Stimulated activated CD8-positive, alpha-beta memory T cell treated with anti-CD3 and anti-CD28 coated beads, Interleukin-4, amount 100 ng/mL, for 4 hours (primary cell): ENCODE measurements around the gene TMEM44.
"Not testable (repeated sequence)": the region's sequence is repeated elsewhere in the genome, so short reads cannot be mapped to it uniquely, and the experiment has no call there.

Source experiments
- DNase-seq, 2 donors: peaks; one replicate each; pipeline ENCODE4 v3.0.0-alpha.2; 2020; ENCODE audit warnings: low read depth in 2 of 2, low spot score in 1 of 2

Gene TMEM44

DNA sequence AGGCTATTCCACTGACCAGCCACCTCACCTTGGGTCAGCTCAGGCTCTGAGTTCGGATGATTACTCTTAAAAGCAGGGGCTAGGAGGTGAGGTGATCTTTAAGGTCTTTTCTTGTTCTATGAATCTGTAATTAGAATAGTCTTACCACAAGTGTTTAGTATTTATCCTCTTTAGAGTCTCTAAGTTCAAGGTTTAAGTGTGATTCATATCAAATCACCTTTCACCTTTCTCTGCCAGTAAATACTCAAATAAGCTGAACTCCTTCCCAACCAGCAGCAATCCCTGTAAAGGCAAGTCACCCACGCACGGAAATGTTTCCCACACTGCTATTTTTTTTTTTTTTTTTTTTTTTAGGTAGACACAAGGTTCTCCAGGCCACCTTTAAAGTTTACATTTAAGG, 14.5 kb upstream of the TMEM44 start:
- DNase-seq = no peak

DNA sequence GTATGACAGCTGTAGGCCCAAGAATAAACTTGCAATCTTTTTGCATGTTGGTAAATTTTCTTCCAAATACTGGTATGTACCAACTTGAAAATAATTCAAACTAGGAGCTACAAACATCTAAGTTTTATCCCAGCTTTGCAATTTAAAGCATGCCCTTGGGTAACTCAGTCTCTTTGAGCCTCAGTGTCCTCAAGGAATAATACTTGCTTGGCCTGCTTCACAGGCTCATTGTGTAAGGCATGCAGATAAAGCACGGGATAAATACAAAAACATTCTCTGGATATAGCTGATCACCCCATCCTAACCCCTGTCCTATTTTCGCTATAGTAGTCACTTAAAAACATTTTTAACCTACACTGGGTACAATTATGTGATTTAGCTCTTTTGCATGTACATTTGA, 9.6 kb upstream of the TMEM44 start:
- DNase-seq = no peak

DNA sequence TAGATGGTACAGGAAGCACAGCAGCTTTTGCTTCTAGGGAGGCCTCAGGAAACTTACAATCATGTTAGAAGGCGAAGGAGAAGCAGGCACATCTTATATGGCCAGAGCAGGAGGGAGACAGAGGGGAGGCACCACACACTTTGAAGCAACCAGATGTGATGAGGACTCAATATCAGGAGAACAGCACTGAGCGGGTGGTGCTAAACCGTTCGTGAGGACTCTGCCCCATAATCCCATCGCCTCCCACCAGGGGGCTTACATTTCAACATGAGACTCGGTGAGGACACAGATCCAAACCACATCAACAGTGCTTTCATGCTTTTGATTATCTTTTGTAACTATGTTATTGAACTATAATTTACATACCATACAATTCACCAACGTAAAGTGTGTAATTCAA, 7.6 kb upstream of the TMEM44 start:
- DNase-seq = peak in 1 of 2 donors; percentile 6

- DNase-seq = no peak
Observed at GRCh38 chr3:194638991-194639605, 5.9 kb upstream of the TMEM44 start.

DNA sequence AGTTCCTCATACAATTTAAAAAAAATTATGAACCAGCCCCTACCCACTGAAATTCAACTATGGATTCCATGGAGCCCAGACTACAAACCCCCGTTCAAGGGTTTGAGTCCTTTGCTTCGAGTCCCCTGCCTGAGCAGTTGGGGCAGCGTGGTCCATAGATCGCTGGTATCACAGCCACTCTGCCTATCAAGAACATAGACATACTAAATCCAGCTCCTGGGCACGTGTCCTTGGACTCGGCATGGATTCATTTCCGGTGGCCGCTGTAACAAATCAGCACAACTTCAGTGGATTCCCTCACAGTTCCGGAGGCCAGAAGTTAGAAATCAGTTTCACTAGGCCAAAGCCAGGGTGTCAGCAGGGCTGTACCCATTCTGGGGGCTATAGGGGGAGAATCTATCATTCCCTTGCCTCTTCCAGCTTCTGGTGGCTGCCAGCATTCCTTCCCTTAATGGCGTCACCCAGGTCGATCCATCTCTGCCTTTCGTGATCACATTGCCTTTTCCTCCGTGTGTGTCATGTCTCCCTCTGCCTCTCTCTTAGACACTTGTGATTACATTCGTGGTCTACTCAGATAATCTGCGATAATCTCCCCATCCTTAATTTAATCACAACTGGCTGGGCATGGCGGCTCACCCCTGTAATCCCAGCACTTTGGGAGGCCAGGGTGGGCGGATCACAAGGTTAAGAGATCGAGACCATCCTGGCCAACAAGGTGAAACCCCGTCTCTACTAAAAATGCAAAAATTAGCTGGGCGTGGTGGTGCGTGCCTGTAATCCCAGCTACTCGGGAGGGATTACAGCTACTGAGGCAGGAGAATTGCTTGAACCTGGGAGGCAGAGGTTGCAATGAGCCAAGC, 4.6 kb upstream of the TMEM44 start:
- no peak for DNase-seq

DNA sequence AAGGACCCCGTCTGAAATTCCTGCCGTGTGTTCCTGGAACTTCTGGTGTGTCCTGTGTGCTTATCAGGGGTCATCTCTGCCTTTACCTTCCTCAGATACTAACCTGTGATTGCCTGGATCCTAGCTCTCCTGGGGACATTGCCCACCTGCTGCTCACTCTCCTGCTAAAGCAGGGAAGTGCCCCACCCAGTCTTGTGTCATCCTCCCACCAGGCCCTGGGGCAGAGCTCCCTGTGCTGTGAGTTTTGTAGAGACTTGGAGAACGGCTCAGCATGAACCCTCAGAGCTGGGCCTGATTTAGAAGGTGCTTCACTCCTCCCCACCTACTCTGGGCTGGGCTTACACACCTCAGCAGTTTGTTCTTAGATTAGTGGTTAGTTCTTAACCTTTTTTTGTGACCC, 3.8 kb upstream of the TMEM44 start:
- DNase-seq = no peak

DNA sequence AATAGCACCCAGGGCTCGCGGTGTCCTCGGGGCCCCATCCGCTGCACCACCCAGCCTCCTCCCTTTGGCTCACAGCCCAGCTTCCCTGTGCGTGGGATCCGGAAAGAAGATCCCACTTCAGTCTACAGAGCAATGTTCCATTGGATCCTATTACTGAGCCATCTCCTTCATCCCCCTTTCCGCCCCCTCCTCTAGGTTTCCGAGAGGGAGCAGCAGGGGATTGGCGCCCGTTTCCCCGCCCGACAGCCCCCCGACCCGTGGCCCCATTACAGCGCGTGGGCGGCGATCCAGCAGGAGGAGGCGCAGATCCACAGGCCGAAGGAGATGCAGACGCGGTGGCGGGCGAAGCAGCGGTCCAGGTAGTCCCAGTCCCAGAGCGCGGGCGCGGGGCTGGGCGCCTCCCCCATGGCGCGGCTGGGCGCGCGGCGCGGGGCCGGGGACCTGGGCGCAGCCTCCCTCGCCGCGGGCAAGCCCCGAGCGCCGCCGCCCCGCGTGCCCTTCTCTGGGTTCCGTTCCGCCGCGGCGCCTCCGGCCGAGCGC, 340 bp downstream of the TMEM44 start:
- DNase-seq = no peak

GRCh38 chr3:194632226-194632808, 902 bp downstream of the TMEM44 start:
- no peak for DNase-seq

- DNase-seq = no peak
Observed at GRCh38 chr3:194631696-194632095, 1.5 kb downstream of the TMEM44 start.

DNA sequence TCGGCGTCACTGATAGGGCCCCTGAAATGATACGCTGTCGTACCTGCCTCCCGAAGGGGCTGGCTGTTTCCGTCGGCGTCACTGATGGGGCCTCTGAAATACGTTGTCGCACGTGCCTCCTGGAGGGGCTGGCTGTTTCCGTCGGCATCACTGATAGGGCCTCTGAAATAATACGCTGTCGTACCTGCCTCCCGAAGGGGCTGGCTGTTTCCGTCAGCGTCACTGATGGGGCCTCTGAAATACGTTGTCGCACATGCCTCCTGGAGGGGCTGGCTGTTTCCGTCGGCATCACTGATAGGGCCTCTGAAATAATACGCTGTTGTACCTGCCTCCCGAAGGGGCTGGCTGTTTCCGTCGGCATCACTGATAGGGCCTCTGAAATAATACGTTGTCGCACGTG, 2.5 kb downstream of the TMEM44 start:
- DNase-seq = not testable (repeated sequence)

DNA sequence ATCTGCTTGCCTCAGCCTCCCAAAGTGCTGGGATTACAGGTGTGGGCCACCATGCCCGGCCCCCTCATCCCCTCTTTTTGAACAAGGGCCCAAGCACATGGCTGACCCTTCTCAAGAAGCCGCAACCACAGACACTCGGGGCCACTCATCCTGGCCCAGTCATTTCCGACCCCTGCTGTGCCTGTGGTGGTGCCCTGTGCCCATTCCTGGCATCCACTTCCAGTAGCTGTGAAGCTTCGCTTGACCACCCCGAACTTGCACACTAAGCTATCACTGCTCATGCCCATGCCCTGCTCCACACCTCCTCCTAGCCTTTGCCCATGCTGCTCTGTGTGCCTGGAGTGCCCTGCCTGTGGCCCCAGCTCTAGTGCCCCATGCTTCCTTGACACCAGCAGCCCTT, 8.3 kb downstream of the TMEM44 start:
- DNase-seq = no peak

DNA sequence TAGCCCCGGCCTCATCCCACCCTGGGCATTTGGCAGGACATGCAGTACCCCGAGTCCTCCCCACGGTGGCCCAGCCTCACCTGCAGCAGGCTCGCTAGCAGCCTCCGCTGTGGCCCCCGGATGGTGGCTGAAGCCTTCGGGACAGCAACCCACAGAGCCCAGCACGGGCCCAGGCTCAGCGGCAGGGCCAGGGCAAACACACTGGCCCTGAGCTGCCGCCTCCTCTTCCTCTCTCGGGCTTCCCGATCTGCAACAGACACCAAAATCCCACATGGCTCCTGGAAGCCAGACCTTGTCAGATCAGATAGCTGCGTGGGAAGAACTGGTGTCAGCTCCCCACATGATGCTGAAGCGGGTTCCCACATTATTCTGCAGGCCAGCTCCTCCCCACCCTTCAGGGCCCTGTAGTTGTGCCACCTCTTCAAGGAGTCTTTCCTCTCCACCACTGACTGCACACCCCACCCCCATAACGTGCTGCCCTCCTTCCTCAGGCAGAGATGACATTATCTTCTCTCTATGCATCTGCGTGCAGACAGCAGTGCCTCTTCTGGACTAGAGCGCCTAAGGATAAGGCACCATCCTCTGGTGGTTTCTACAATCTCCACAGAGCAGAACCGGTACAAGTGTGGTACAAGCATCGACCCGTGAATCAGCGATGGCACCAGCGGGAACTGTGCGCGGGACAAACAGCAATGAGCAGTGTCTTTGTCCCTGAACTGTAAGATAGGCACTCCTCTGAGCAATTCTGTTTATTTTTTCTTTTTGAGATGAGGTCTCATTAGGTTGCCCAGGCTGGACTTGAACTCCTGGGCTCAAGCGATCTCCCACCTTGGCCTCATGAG, 9.5 kb downstream of the TMEM44 start:
- no peak for DNase-seq

DNA sequence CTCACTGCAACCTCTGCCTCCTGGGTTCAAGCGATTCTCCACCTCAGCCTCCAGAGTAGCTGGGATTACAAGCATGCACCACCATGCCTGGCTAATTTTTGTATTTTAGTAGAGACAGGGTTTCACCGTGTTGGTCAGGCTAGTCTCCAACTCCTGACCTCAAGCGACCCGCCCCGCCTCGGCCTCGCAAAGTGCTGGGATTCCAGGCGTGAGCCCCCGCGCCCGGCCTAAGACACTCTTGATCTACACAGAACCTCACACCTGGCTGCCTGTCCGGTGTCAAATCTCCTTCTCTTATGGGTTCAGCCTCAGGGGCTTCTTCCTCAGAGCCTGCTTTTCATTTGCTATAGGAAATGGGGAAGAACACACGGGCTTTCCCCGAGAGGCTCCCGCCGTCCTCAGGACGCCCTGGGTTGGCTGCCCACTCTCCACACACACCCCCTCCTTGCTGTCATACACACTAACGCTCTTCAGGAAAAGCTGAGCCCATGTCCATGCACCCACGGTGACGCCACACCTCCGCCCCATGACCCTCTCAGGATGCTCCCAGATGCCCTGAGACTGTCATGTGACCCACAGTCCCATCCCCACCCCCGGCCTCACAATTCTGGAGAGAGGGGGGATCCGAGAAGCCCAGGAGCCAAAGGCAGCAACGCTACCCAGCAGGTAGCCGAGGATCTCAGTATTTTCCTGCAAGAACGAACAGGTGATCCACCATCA, 10.4 kb downstream of the TMEM44 start:
- DNase-seq = no peak

- no peak for DNase-seq
Observed at GRCh38 chr3:194621947-194622346, 11.3 kb downstream of the TMEM44 start.

DNA sequence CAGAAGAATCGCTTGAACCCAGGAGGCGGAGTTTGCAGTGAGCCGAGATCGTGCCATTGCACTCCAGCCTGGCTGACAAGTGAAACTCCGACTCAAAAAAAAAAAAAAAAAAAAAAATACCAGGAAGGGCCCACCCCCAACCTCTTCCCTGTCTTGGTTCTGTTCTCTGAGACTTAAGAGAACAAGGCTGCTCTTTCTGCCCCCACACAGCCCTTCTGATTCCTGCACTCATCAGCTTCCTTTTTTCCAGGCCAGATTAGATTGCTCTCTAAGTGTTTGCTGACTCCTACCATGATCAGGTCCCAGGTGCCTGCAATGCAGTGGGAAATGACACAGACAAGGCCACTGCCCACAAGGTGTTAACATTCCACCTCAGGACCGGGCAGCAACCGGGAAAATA, 13.0 kb downstream of the TMEM44 start:
- no peak for DNase-seq

DNA sequence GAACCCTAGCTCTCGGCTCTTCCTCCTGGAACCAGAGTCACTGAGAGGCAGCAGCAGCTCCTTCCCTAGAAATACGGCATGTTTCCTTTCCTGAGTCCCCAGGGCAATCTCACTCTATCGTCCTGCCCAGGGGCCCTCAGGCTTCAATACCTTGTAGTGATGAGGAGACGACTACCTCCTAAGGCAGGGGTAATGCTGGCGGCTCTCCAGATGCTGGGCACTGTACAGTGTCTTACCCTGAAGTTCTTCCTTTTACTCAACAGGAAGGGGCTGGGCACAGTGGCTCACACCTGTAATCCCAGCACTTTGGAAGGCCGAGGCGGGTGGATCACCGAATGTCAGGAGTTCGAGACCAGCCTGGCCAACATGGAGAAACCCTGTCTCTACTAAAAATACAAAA, 13.5 kb downstream of the TMEM44 start:
- no peak for DNase-seq

DNA sequence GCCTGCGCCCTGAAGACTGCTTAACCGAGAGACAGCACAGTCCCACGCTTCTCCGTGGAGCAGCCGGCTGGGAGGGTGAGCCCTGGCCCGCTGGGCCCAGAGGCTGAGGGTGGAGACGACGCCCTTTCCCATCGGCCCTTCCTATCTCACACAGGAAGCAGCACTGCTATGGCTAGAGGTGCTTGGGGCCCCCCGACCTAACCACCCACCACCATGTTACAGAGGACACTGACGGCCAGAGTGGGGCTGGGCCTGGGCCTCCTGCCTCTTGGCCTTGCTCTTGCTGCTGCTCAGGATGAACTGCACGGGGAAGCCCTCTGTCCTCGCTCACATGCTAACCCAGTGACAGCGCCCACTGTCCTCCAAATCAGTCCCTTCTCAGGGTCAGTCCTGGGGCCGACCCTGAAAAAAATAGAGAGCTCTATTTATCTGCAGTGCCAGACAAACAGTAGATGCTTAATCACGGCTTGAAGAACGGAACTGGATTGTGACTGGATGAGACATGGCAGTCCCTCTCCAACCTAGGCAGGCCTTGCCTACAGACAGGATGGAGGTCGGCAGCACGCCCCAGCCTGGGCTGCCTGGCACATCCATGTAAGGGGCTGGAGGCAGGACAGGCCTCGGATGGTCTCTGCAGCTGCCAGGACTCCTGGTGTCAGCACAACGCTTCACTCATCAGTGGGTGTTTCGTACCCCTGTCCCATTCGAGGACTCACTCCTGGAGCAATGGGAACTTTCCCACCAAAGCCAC, 14.2 kb downstream of the TMEM44 start:
- DNase-seq = no peak

- DNase-seq = no peak
Observed at GRCh38 chr3:194617827-194618226, 15.4 kb downstream of the TMEM44 start.

DNA sequence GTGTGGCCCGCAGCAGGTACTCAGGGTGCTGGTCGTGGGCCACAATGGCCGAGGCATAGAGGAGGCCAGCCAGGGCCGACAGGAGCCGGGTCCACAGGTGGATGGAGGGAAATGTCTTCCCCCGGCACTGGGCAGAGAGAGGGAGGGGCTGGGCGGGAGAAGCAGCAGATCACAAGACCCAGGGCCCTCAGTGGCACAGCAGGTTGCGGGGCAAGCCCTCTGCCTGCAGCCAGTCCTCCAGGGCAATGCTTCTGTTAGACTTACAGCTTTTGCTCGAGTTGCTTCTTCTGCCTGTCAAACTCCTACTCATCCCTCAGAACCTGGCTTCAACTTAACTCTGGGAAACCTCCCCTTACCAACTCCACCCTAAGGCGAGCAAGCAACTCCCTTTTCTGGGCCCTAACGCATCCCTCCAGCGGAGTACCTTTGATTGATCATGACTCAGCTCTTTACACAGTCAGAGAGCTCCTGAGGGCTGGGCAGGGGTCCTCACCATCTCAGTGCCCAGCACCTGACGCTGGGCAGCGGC, 16.0 kb downstream of the TMEM44 start:
- no peak for DNase-seq

DNA sequence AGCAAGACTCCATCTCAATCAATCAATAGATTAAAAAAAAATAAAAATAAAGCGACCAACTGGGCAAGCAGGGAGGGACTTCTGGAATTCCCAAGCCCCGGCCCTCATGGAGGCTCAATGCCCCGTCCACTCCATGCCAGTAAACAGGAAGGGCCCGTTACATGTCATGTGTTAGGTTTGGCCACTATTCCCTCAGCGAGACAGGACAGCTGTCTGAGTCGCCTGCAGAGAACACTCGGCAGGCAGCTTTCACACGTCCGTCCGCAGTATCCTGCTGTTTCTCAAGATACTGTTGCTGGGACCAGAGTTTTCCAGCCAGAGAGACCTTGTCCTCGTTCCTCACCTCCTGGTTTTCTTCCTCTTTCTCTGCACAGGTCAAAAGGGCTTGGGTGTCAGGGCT, 18.0 kb downstream of the TMEM44 start:
- no peak for DNase-seq
